Fibroblast of skin of abdomen (primary cell): Measurements from ENCODE around the gene JAML.
"Not testable (repeated sequence)": the region's sequence is repeated elsewhere in the genome, so short reads cannot be mapped to it uniquely, and the experiment has no call there.

Source experiments
- DNase-seq: peaks from one replicate; pipeline ENCODE4 v3.0.0-alpha.2; 2013

Gene JAML

GRCh38 chr11:118192817-118193216 lies 32.0 kb downstream of the JAML start:
- not testable (repeated sequence) for DNase-seq

DNA sequence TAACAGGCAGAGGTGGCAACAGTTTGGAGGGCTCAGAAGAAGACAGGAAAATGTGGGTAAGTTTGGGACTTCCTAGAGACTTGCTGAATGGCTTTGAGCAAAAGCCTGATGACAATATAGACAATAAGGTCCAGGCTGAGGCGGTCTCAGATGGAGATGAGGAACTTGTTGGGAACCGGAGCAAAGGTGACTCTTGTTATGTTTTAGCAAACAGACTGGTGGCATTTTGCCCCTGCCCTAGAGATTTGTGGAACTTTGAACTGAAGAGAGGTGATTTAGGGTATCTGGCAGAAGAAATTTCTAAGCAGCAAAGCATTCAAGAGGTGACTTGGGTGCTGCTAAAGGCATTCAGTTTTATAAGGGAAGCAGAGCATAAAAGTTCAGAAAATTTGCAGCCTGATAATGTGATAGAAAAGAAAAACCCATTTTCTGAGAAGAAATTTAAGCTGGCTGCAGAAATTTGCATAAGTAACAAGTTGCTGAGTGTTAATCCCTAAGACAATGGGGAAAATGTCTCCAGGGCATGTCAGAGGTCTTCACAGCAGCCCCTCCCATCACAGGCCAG lies 33.8 kb downstream of the JAML start:
- not testable (repeated sequence) for DNase-seq

DNA sequence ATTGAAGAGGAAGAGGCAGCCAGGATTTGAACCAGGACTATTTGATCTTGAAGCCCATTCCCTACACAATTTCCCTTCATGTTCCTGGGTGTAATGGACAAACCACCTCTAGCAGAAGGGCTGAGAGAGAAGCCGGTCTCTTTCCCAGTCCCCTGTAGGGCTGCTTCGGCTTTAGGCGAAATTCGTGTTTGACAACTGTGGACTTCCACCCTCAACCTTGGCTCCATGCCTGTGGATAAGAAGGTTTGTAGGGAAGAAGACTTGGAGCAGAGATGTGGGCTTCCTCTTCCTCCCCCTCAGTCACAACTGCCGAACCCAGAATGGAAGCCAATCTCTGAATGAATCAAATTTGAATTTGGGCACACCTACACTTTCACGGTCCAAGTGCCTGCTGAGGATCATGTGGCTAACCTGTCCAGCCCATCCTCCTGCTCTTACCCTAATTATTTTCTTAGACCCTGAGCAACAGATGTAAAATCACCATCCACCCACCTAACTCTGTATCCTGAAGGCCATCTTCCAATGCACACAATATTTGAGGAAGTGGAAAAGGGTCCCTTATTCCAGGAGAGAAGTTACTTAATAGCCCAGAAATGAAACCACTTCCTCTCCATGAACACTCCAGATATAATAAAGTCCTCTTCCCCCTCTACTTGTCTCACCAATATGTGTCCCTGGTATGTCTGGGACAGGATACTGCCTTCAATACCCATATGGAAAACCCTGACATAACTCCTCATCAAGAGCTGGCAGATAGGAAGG lies 38.3 kb downstream of the JAML start:
- DNase-seq = no peak

GRCh38 chr11:118184784-118185579 lies 39.8 kb downstream of the JAML start:
- DNase-seq = no peak

DNA sequence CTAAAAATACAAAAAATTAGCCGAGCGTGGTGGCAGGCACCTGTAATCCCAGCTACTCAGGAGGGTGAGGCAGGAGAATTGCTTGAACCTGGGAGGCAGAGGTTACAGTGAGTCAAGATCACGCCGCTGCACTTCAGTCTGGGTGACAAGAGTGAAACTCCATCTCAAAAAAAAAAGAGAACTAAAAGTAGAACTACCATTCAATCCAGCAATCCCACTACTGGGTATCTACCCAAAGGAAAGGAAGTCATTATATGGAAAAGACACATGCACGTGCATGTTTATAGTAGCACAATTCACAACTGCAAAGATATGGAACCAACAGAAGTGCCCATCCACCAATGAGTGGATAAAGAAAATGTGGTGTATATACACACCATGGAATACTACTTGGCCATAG lies 41.1 kb downstream of the JAML start:
- not testable (repeated sequence) for DNase-seq

DNA sequence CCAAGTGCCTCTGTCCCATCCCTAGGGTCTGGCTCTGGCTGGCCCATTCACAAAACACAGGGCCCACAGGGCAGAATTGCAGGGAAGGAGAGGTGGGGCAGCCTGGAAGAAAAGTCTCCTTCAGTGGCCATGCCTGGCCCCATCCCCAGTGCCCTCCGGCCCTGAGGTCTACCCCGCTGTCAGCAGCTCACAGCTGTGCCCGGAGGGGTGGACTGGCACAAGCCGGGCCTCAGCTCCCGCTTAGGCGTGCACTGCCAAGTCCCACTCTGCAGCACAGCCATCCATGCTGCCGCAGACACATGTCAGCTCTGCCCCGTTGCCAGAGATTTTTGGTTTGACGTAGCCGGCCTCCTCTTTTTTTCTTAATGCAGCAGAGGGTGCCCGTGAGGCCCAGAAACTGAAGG lies 44.5 kb downstream of the JAML start:
- peak; percentile 67 for DNase-seq

GRCh38 chr11:118176778-118177134 lies 48.1 kb downstream of the JAML start:
- no peak for DNase-seq

GRCh38 chr11:118175993-118176777 lies 48.6 kb downstream of the JAML start, which contains the start of gene SCN2B:
SCN2B (minus strand) TSS chr11:118176639; CDS start chr11:118176431, 208 bp downstream.
- peak; percentile 32 for DNase-seq

DNA sequence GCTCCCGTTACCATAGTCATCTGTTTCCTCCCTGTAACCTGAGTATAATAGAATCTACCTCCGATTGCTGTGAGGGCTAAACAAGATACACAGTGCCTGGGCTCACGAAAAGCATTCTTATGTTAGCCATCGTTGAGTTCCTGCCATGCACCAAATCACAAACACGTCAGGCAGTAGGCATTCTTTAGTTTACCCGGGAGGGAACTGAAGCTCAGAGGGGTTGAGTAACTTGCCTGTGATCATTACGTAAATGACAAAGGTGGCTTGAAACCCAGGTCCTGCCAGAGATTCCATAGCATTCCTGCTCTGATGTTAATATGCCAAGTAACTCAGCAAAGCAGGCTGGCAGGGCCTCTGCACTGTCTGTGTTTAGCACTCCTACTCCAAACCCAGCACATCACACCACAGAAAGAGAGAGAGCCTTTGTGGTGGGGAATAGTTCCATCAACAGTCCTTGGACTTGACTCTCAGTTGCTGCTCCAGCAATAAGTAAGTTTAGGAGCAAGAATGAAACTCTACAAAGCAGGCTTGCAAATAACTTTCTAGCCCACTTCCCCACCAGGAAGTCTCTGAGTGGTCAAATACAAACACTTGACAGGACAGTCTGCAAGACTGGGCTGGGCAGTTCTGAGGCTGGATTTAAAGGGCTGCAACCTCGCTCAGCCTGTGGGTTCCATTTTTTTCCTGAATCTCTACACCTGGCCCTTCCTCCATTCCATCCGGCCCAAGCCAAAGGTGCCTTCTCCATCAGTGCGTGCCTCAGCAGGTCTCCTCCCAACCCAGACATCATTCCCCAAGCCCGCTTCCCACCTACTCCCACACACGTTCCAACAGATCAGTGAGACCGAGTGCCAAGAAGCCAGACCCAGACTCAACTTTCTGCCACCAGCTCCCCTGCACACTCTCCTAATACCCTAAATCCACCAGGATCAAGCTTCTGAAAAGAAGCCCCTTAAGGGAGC lies 49.5 kb downstream of the JAML start:
- DNase-seq = peak; percentile 29

- no peak for DNase-seq
Measured at GRCh38 chr11:118174006-118174567, 50.7 kb downstream of the JAML start.

GRCh38 chr11:118172356-118172755 lies 52.5 kb downstream of the JAML start:
- DNase-seq = no peak

DNA sequence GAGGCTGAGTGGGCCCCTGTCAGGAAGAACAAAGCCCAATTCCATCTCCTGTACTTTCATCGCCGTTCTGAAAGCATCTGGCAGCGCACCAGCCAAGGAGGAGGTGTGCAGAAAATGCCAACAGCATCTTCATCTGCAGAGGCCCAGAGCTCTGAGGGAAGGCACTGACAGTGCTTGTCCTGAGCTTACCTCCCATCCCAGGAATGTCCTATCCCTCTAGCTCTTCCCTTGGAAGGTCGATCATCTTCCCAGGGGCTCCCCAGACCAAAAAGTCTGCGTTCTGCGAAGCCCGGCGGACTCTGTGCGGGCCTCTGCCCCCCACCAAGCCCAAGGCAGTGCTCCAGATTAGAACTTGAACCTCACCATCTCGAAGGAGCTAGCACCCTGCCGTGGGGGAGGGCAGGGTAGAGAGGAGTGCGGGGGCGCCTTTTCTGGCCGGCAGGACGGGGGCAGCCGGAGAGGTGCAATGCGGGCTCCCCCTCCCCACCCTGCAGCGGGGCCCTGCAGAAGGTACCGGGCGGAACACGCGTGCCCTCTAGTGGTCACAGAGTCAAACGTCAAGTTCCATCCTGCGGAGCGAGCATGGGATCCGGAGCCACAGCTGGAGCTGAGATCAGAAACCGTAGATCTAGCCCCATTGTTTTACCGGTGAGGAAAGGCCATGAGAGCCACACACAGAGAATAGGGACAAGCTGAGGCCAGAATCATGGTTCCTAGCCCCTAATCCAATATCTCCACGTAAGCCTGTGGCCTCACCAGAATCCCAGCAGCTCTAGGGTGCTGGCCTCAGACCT lies 53.3 kb downstream of the JAML start:
- DNase-seq = peak; percentile 44

- no peak for DNase-seq
Measured at GRCh38 chr11:118170882-118171268, 53.9 kb downstream of the JAML start.

- DNase-seq = no peak
Measured at GRCh38 chr11:118170231-118170630, 54.6 kb downstream of the JAML start.

DNA sequence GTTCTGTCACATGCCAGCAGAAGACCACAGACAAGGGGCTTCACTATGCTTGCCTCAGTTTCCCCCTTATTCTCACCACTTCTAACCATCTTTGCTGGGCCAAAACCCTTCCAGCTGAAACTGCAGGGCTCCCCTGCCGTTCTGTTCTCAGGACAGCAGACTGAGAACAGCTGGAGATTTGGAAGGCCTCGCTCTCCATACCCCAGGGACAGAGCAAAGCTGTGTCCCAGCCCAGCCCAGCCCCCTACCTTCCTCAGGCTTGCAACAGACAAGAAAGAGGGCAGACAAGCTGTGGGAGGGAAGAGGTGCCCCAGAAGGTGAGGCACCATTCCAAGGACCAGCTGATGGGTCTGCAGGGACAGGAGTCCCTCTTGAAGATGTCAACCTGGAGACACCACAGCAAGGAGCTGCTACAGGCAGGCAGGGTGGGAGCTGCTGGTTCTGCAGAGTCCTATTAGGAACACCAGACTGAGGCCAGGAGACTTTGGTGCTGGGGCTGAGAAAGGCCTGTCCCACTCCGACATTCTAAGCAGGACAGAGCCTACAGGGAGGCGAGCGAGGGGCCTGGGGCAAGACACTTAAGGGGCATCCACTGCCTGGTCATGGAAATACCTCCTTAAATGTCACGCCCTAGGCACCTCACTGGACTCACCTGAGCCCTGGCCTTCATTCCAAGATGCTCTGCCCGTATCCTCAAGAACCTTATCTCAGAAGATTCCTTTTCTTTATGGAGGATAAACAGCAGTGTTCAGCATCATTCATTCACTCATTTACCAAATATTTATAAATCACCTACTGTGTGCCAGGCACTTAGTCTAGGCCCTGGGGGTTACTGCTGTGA lies 55.3 kb downstream of the JAML start:
- DNase-seq = no peak

DNA sequence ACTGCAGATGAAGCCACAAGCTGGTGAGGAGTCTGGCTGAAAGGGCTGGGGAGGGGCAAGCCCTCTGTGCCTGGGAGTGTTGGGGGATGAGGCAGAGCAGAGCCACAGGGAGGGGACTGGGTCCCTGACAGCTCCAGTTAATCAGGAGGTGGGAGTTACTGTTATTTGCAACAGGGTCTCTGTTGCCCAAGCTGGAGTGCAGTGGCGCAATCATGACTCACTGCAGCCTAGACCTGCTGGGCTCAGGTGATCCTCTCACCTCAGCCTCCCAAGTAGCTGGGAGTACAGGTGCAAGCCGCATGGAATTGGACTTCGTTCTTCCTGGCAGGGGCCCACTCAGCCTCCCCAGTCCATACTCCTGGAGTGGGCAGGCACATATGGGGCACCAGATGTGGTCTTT lies 56.1 kb downstream of the JAML start:
- no peak for DNase-seq

GRCh38 chr11:118168316-118168715 lies 56.5 kb downstream of the JAML start:
- no peak for DNase-seq

GRCh38 chr11:118167906-118168305 lies 56.9 kb downstream of the JAML start:
- no peak for DNase-seq

- DNase-seq = no peak
Measured at GRCh38 chr11:118167253-118167652, 57.6 kb downstream of the JAML start.
